Skeletal muscle satellite cell (primary cell): ENCODE data around the gene PFN4.
"Not testable (repeated sequence)": the region's sequence is repeated elsewhere in the genome, so short reads cannot be mapped to it uniquely, and the experiment has no call there.

ENCODE experiments used
- H3K27me3 ChIP-seq: 2 replicates; pipeline ENCODE4 v1.7.0; 2013; ENCODE audit warnings: low read length; ENCODE audit not compliant: control insufficient read depth, insufficient read depth
- H3K36me3 ChIP-seq: 2 replicates; pipeline ENCODE4 v1.7.0; 2013; ENCODE audit warnings: mild to moderate bottlenecking, control low read depth, low read length; ENCODE audit not compliant: insufficient read depth
- H3K4me1 ChIP-seq: 2 replicates; pipeline ENCODE4 v1.7.0; 2013; ENCODE audit warnings: low read length; ENCODE audit not compliant: control insufficient read depth, insufficient read depth
- H3K4me2 ChIP-seq: 2 replicates; pipeline ENCODE4 v1.7.0; 2013; ENCODE audit warnings: mild to moderate bottlenecking, low read length
- H3K4me3 ChIP-seq: 2 replicates; pipeline ENCODE4 v1.7.0; 2013; ENCODE audit warnings: low read length
- H3K9ac ChIP-seq: 2 replicates; pipeline ENCODE4 v1.7.0; 2013; ENCODE audit warnings: mild to moderate bottlenecking, low read depth, low read length, moderate library complexity
- H3K9me3 ChIP-seq: replicated peaks from 2 replicates; pipeline ENCODE4 v1.7.0; 2013; ENCODE audit warnings: mild to moderate bottlenecking, control low read depth, low read length

The PFN4 gene

DNA sequence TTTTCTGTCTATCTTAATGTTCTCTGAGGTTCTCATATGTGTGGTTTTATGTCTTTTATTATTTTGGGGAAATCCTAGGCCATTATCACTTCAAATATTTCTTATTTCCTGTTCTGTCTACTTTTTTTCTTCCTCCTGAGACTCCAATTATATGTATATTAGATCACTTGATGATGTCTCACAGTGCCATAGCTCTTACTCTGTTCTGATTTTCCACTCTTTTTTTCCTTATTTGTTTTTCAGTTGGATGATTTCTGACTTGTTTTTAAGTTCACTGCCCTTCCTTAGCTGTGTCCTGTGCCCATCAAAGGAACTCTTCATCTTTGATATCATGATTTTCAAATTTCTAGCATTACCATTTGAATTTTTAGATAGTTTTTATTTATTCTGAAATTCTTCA is 24.2 kb upstream of the PFN4 start:
- no peaks in the 10 kb centered on the region for H3K4me1 ChIP-seq
- H3K9me3 ChIP-seq: peaks cover 6% of the 10 kb centered on the region
- no peak overlapping the region for H3K4me3 ChIP-seq
- H3K4me2 ChIP-seq: no peak overlapping the region
- H3K36me3 ChIP-seq: no peaks in the 10 kb centered on the region
- H3K27me3 ChIP-seq: no peaks in the 10 kb centered on the region
- H3K9ac ChIP-seq: no peak overlapping the region

GRCh38 chr2:24140305-24140704 is 17.2 kb upstream of the PFN4 start:
- H3K36me3 ChIP-seq, H3K4me2 ChIP-seq, H3K9me3 ChIP-seq, H3K9ac ChIP-seq, H3K4me1 ChIP-seq, H3K27me3 ChIP-seq, H3K4me3 ChIP-seq: not testable (repeated sequence)

GRCh38 chr2:24132543-24132942 is 9.4 kb upstream of the PFN4 start:
- no peak overlapping the region for H3K9ac ChIP-seq
- H3K9me3 ChIP-seq: peaks cover 3% of the 10 kb centered on the region
- H3K4me1 ChIP-seq: no peaks in the 10 kb centered on the region
- no peak overlapping the region for H3K4me3 ChIP-seq
- no peaks in the 10 kb centered on the region for H3K36me3 ChIP-seq
- no peak overlapping the region for H3K4me2 ChIP-seq
- H3K27me3 ChIP-seq: no peaks in the 10 kb centered on the region

DNA sequence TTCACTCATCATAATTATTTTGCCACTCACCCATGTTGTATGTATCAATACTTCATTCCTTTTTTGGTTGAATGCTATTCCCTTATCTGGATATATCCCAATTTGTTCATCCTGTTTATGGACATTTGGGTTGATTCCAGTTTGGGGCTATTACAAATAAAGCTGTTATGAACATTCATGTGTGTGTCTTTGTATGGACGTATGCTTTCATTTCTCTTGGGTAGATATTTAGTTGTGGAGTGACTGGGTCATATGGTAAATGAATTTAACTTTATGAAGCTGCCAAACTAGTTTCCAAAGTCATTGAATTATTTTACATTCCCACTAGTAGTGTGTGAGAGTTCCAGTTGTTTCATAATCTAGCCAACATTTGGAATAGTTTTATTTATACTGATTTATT is 2.8 kb upstream of the PFN4 start:
- Histone ChIP-seq H3K36me3 (no peaks in the 10 kb centered on the region), H3K9me3 (no peaks in the 10 kb centered on the region), H3K27me3 (no peaks in the 10 kb centered on the region), H3K4me3 (no peak overlapping the region), H3K4me2 (no peak overlapping the region), H3K9ac (no peak overlapping the region), H3K4me1 (peaks cover 13% of the 10 kb centered on the region)

- H3K4me1 ChIP-seq: peaks cover 13% of the 10 kb centered on the region
- H3K9ac ChIP-seq: peak overlapping the region; percentile 81
- H3K36me3 ChIP-seq: no peaks in the 10 kb centered on the region
- H3K4me3 ChIP-seq: peak overlapping the region; percentile 96
- H3K4me2 ChIP-seq: peak overlapping the region; percentile 82
- H3K9me3 ChIP-seq: no peaks in the 10 kb centered on the region
- H3K27me3 ChIP-seq: no peaks in the 10 kb centered on the region
Observed at GRCh38 chr2:24123922-24124580, 917 bp upstream of the PFN4 start.

DNA sequence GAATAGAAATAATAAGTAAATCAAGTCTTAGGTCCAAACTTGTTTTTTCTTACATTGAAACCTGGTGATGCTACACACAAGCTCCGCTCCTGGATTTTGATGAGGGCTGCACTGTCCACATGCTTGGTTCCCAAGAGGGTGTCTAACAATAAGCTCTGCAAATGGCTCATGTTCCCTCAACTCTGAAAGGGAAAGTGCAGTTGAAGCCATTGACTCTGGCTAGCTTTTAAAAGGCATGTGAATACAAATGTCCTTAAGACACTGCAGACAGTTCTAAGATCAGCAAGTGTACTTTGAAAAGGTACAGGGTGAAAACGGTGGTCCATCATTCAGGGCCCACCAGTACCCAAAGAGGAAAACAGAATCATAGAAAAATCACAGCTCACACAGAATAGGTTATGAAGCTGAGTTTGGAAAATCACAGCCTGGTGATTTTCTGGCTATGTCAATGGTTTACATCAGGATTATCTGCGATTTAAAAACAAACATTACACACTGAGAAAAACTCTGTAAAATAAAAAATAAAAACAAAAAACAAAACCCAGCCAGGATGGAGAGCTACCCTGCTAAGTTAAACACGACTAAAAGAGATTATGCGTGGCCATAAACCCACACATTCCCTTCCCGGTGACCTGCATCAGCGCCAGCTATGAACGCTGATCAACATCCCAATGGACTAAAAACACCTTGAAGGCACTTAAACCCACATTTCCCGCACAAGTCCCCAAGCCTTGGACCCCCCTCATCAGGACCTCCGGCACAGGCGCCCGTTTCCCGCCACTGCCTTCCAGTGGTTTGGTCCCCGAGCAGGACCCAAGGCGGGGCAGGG is 554 bp downstream of the PFN4 start:
- peak overlapping the region; percentile 96 for H3K4me3 ChIP-seq
- peak overlapping the region; percentile 81 for H3K9ac ChIP-seq

GRCh38 chr2:24121469-24121868 is 1.7 kb downstream of the PFN4 start:
- no peaks in the 10 kb centered on the region for H3K27me3 ChIP-seq

More for the DNA sequence above, 554 bp downstream of the PFN4 start:
- Histone ChIP-seq H3K4me1 (peaks cover 13% of the 10 kb centered on the region), H3K4me2 (peak overlapping the region; percentile 82), H3K9me3 (no peaks in the 10 kb centered on the region), H3K36me3 (no peaks in the 10 kb centered on the region), H3K27me3 (no peaks in the 10 kb centered on the region)

DNA sequence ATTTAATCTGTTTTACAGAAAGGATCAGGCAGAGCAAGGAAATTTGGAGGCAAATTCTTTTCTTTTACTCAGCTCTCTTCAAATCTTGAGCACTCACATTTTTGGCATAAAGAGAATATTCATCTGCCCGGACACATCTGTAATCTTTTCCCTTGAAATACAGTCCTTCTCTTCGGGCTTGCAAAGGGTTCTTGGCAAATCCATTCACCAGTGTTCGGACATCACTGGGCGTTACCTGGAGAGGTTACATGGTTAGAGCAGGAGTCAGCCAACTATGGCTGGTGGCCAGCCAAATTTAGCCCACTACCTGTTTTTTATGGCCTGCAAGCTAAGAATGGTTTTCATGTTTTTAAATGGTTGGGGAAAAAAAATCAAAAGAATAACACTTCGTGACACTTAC is 2.1 kb downstream of the PFN4 start:
- H3K9ac ChIP-seq: no peak overlapping the region

More at GRCh38 chr2:24121469-24121868, 1.7 kb downstream of the PFN4 start:
- Histone ChIP-seq H3K36me3 (no peaks in the 10 kb centered on the region), H3K9me3 (no peaks in the 10 kb centered on the region), H3K4me3 (no peak overlapping the region), H3K4me2 (no peak overlapping the region), H3K9ac (no peak overlapping the region), H3K4me1 (peaks cover 13% of the 10 kb centered on the region)

DNA sequence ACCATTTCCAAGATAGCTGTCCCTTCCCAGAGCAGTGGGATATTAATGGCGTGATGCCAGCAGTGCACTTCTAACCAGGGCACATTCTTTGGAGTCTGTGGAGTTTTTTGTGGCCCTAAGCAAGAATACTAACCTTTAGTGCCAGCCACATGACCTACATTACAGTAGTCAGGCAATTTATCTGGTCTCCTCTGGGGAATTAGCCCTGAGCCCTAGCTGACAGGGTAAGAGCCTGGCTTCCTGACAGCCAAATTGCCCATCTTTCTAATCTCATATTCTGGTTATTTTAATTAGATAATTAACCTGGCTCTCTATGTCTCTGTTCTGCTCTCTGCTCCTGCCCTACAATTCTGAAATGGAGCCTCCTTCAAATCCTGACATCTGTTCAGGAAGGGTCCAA is 5.2 kb downstream of the PFN4 start:
- Histone ChIP-seq H3K4me3 (no peak overlapping the region), H3K36me3 (no peaks in the 10 kb centered on the region), H3K27me3 (no peaks in the 10 kb centered on the region), H3K9ac (no peak overlapping the region), H3K4me2 (no peak overlapping the region), H3K9me3 (peaks cover 6% of the 10 kb centered on the region), H3K4me1 (peaks cover 7% of the 10 kb centered on the region)

More for the DNA sequence above, 2.1 kb downstream of the PFN4 start:
- H3K4me3 ChIP-seq: no peak overlapping the region
- peaks cover 13% of the 10 kb centered on the region for H3K4me1 ChIP-seq
- no peaks in the 10 kb centered on the region for H3K9me3 ChIP-seq
- H3K36me3 ChIP-seq: no peaks in the 10 kb centered on the region
- H3K27me3 ChIP-seq: no peaks in the 10 kb centered on the region
- H3K4me2 ChIP-seq: no peak overlapping the region

GRCh38 chr2:24115057-24115456 is 8.1 kb downstream of the PFN4 start:
- Histone ChIP-seq H3K4me1 (peaks cover 20% of the 10 kb centered on the region), H3K4me2 (no peak overlapping the region), H3K36me3 (no peaks in the 10 kb centered on the region), H3K27me3 (no peaks in the 10 kb centered on the region), H3K9ac (no peak overlapping the region), H3K4me3 (no peak overlapping the region), H3K9me3 (peaks cover 6% of the 10 kb centered on the region)

- Histone ChIP-seq H3K9me3 (peaks cover 6% of the 10 kb centered on the region), H3K9ac (no peak overlapping the region), H3K36me3 (no peaks in the 10 kb centered on the region), H3K4me2 (peak overlapping the region; percentile 14), H3K4me3 (no peak overlapping the region), H3K27me3 (no peaks in the 10 kb centered on the region), H3K4me1 (peaks cover 20% of the 10 kb centered on the region)
Observed at GRCh38 chr2:24111407-24111901, 11.7 kb downstream of the PFN4 start.
